Endothelial cell of umbilical vein (primary cell): Measurements from ENCODE around the gene PTPRD.

Experiments used
- CTCF ChIP-seq, 2 donors: IDR thresholded peaks; 1 replicate in 1 of 2; 2 replicates in 1 of 2; pipeline ENCODE4 v1.5.1; 2011; ENCODE audit warnings: low read length in 2 of 2, mild to moderate bottlenecking in 2 of 2, moderate library complexity in 2 of 2, control low read depth in 1 of 2, inconsistent platforms in 1 of 2, low read depth in 1 of 2; ENCODE audit not compliant: insufficient read depth in 1 of 2; ENCODE audit errors: extremely low read depth in 1 of 2
- POLR2A ChIP-seq: IDR thresholded peaks from 2 replicates; pipeline ENCODE4 v1.6.1; 2012; ENCODE audit warnings: low read depth, mild to moderate bottlenecking, control low read depth, low read length
- POLR2AphosphoS5 ChIP-seq: IDR thresholded peaks from 2 replicates; pipeline ENCODE4 v1.6.1; 2012; ENCODE audit warnings: low read depth, mild to moderate bottlenecking, control low read depth, low read length, moderate library complexity; ENCODE audit not compliant: insufficient read depth

- TF ChIP-seq POLR2AphosphoS5 (no peak), POLR2A (no peak), CTCF (IDR thresholded peaks at IDR 0.05; ENCODE audit: extremely low read depth in 1 of 2, insufficient read depth in 1 of 2, low read depth in 1 of 2, low read length in 2 of 2) (no peak)
These were observed 1745.7 kb downstream of the PTPRD start for GRCh38 chr9:8867148-8867547.
